GM12891 (cell line): Measurements from ENCODE around the gene DAB1.

ENCODE experiments used
- POLR2A ChIP-seq: IDR thresholded peaks from 2 replicates; pipeline ENCODE4 v1.6.1; 2011; ENCODE audit warnings: low read depth, low read length, control low read depth
- POLR2AphosphoS5 ChIP-seq: IDR thresholded peaks from 2 replicates; pipeline ENCODE4 v1.6.1; 2011; ENCODE audit warnings: low read depth, low read length, control low read depth
- POU2F2 ChIP-seq: IDR thresholded peaks from 2 replicates; pipeline ENCODE4 v1.6.1; 2011; ENCODE audit warnings: low read depth, mild to moderate bottlenecking, control low read depth, low read length, moderate library complexity
- SPI1 ChIP-seq: IDR thresholded peaks from 2 replicates; pipeline ENCODE4 v1.6.1; 2011; ENCODE audit warnings: low read depth, low read length, control low read depth
- TAF1 ChIP-seq: IDR thresholded peaks from 2 replicates; pipeline ENCODE4 v1.6.1; 2011; ENCODE audit warnings: low read depth, low read length, control low read depth

DNA sequence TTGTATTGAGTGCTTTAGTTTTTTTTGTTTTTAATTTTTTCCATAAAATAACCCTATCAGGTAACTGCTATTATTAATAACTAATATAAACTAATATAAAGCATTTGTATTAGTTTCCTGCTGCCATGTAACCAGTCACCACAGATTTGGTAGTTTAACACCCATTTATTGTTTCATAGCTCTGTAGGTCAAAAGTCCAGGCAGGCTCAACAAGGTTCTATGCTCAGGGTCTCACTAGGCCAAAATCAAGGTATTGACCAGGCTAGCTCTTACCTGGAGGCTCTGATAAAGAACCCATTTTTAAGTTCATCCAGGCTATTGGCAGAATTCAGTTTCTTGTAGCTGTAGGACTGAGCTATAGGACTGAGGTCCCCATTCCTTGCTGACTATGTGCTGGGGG lies 189.4 kb downstream of the DAB1 start:
- TF ChIP-seq POLR2AphosphoS5 (no peak), POLR2A (no peak), POU2F2 (no peak), TAF1 (no peak), SPI1 (no peak)
